IPS-18a (cell line): ENCODE measurements around the gene STYXL2.

Source experiments
- H3K27ac ChIP-seq: one replicate; pipeline ENCODE4 v1.5.1; 2013; ENCODE audit warnings: low read length
- H3K27me3 ChIP-seq: one replicate; pipeline ENCODE4 v1.6.1; 2013; ENCODE audit warnings: mild to moderate bottlenecking, low read length; ENCODE audit not compliant: control insufficient read depth, insufficient read depth
- H3K36me3 ChIP-seq: one replicate; pipeline ENCODE4 v1.6.1; 2013; ENCODE audit warnings: low read depth, low read length; ENCODE audit not compliant: control insufficient read depth
- H3K4me1 ChIP-seq: one replicate; pipeline ENCODE4 v1.6.1; 2013; ENCODE audit warnings: low read depth, low read length; ENCODE audit not compliant: control insufficient read depth
- H3K4me3 ChIP-seq: one replicate; pipeline ENCODE4 v1.5.1; 2013; ENCODE audit warnings: low read length
- H3K9ac ChIP-seq: one replicate; pipeline ENCODE4 v1.6.1; 2013; ENCODE audit warnings: mild to moderate bottlenecking, low read length, moderate library complexity
- H3K9me3 ChIP-seq: one replicate; pipeline ENCODE4 v1.6.1; 2013; ENCODE audit warnings: low read depth, low read length; ENCODE audit not compliant: control insufficient read depth

The STYXL2 gene

DNA sequence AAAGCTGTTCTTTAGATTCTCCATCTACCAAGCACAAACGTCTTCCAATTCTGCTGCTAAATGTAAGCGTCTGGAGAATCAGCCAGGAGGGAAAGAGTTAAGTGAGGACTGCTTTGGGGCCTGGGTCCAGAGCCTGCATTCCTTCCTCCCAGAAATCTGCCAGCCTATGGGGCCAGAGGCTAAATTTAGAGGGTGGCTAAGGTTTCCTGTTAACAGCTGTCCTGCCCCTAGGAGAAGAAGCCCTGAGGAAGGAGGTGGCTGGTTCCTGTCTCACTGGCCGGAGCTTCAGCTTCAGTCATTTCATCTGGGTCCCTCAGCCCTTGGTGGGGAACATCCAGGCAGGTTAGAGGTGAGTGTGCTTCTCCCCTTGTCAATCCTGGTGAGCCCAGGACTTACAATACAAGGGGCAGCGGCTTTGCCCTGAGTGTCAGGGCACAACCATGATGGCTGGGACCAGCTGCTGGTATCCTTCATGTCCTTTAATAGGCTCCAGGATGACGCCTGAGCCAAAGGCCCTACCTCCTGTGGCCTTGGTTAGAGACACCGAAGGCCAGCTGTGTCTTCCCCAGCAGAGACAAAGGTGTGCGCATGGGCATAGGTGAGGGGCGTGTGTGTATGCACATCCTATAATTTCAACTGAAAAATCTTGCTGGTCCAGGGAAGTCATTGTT lies at the start of gene STYXL2:
Gene STYXL2 (plus strand): TSS at position 230 of the 671 bp plus-strand sequence. CDS start 775 bp downstream, outside the sequence.
- Histone ChIP-seq H3K9me3 (no peaks in the 10 kb centered on the region), H3K36me3 (no peaks in the 10 kb centered on the region), H3K27ac (no peak within 1 kb of the TSS), H3K4me1 (no peaks in the 10 kb centered on the region), H3K9ac (no peak within 1 kb of the TSS), H3K27me3 (no peaks in the 10 kb centered on the region), H3K4me3 (no peak within 1 kb of the TSS)

DNA sequence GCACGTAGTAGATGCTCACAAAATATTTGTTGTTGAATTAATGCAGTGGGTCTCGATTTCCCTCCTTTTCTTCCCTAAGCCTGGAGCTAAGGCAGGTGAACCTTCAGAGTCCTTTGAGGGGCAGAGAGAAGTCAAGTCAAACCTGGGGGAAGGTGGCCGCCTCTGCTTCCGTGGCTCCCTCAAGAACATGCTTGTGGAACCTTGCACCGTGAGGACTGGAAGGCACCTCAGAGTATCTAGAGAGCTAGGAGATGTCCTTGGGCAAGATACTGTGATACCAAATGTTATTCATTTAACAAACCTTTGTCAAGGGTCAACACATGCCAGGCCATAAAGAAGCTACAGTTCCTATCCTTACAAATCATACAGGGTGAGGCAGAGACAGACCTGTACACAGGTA lies 42.0 kb upstream of the STYXL2 start:
- no peaks in the 10 kb centered on the region for H3K9me3 ChIP-seq
- no peaks in the 10 kb centered on the region for H3K4me1 ChIP-seq
- H3K36me3 ChIP-seq = no peaks in the 10 kb centered on the region
- H3K4me3 ChIP-seq = no peak overlapping the region
- H3K27ac ChIP-seq = no peak overlapping the region
- no peak overlapping the region for H3K9ac ChIP-seq
- no peaks in the 10 kb centered on the region for H3K27me3 ChIP-seq

DNA sequence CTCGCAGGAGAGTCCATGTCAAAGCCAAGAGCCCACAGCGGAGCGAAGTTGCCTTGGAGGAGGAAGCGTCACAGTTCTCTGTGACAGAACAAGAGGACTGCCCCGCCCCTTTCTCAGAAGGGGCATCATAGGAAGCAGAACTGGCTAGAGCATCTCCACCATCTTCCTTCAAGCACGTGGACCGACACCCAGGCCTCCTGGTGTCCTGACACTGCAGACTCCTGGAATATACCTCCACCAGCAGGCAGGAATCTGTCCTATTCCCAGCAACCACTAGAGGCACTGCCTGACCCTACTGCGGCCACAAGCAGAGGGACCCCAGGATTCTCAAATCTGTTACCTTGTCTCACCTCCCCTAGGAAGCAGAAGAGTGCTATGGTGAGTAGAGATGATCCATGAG lies 41.5 kb upstream of the STYXL2 start:
- Histone ChIP-seq H3K36me3 (no peaks in the 10 kb centered on the region), H3K4me3 (no peak overlapping the region), H3K9me3 (no peaks in the 10 kb centered on the region), H3K27me3 (no peaks in the 10 kb centered on the region), H3K4me1 (no peaks in the 10 kb centered on the region), H3K27ac (no peak overlapping the region), H3K9ac (no peak overlapping the region)

DNA sequence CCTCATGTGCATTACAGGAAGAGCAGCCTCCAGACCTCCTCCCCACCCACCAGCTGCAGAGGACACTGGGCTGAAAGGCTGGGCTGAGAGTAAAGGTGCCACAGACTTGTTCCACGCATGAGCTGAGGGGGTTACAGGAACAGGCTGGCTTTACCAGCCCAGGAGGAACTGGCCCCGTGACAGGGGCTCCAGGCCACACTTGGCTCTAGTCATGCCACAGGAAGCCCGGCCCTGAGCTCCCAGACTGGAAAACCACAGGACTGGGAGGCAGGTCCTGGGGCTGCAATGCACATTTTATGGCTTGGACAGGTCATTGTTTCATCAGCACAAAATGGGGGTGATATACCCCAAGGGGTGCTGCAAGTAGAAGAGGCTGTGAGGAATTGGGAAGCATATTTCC lies 39.3 kb upstream of the STYXL2 start:
- peaks cover 6% of the 10 kb centered on the region for H3K4me1 ChIP-seq
- H3K36me3 ChIP-seq = no peaks in the 10 kb centered on the region
- H3K4me3 ChIP-seq = no peak overlapping the region
- no peak overlapping the region for H3K9ac ChIP-seq
- no peaks in the 10 kb centered on the region for H3K27me3 ChIP-seq
- H3K27ac ChIP-seq = no peak overlapping the region
- H3K9me3 ChIP-seq = no peaks in the 10 kb centered on the region

DNA sequence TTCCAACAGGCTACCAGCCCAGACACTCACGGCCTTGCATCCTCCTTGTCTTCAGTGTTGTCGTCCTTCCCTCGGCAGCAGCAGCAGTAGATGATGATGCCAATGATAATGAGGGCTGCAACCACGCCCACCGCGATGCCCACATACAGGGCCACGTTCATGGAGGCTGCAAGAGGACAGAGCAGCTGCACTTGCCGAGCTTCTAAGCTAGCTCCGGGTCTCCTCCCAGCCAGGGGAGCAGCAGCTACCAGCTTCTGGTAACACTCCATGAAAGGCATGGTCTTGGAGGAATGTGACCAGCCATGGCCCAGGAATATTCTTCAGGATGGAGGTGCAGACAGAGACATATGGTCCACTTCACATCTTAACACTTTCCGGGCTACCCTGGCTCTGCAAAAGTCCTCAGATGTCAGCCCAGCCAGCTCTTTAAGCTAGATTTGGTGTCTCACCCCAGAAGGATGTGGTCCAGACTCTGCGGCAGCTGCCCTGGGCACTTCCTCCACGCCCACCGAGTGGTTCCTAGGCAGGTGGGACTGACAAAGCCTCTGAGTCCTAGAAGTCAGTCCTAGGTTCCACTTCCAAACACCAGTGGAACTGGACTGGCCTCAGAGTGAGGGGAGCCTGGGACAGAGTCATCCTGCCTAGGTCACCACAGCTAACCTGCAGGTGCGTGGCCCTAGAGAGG lies 38.8 kb upstream of the STYXL2 start:
- Histone ChIP-seq H3K4me3 (no peak overlapping the region), H3K27ac (no peak overlapping the region), H3K27me3 (no peaks in the 10 kb centered on the region), H3K9me3 (no peaks in the 10 kb centered on the region), H3K4me1 (peaks cover 6% of the 10 kb centered on the region), H3K36me3 (no peaks in the 10 kb centered on the region), H3K9ac (no peak overlapping the region)

DNA sequence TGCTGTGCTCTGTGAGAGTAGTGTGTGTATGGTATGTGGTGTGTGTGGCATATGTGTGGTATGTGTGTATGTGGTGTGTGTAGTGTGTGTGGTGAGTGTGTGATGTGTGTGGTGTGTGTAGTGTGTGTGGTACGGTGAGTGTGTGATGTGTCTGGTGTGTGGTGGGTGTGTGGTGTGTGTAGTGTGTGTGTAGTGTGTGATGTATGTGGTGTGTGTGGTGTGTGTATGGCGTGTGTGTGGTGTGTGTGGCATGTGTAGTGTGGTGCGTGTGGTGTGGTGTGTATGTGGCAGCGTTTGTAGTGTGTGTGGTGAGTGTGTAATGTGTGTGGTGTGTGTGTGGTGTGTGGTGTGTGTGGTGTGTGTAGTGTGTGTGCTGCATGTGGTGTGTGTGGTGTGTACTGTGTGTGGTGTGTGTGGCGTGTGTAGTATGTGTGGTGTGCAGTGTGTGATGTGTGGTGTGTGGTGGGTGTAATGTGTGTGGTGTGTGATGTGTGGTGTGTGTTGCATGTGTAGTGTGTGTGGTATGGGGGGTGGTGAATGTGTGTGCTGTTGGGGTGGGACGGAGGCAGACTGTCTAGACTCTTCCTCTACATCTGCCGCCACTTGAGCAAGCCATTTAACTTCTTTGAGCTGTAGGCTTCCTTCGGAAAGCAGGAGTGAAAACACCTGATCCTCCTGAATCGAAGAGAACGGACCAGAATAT lies 37.2 kb upstream of the STYXL2 start:
- H3K27me3 ChIP-seq = no peaks in the 10 kb centered on the region
- no peak overlapping the region for H3K27ac ChIP-seq
- no peak overlapping the region for H3K9ac ChIP-seq
- H3K4me1 ChIP-seq = peaks cover 6% of the 10 kb centered on the region
- no peaks in the 10 kb centered on the region for H3K9me3 ChIP-seq
- no peak overlapping the region for H3K4me3 ChIP-seq
- H3K36me3 ChIP-seq = no peaks in the 10 kb centered on the region

DNA sequence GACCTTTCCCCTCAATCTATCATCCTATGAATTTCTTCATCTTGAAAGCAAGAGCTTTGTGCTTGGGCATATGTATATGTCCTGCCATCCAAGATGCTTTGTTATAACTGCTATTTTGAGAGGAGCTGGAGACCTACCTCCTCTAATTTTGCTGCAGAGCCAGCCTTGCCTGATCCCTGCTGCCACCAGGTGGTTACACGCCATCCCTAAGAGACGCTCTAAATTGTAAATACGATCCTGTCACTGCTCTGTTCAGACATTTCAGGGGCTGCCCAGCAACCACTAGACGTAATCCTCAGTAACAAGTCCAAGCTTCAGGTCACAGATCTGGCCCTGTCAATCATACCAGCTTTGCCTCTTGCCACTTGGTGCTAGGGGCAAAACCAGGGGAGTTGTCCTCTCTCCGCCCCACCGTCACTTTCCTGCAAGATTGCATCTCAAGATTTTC lies 36.6 kb upstream of the STYXL2 start:
- no peaks in the 10 kb centered on the region for H3K9me3 ChIP-seq
- no peak overlapping the region for H3K27ac ChIP-seq
- H3K9ac ChIP-seq = no peak overlapping the region
- peaks cover 6% of the 10 kb centered on the region for H3K4me1 ChIP-seq
- H3K4me3 ChIP-seq = no peak overlapping the region
- no peaks in the 10 kb centered on the region for H3K27me3 ChIP-seq
- H3K36me3 ChIP-seq = no peaks in the 10 kb centered on the region

DNA sequence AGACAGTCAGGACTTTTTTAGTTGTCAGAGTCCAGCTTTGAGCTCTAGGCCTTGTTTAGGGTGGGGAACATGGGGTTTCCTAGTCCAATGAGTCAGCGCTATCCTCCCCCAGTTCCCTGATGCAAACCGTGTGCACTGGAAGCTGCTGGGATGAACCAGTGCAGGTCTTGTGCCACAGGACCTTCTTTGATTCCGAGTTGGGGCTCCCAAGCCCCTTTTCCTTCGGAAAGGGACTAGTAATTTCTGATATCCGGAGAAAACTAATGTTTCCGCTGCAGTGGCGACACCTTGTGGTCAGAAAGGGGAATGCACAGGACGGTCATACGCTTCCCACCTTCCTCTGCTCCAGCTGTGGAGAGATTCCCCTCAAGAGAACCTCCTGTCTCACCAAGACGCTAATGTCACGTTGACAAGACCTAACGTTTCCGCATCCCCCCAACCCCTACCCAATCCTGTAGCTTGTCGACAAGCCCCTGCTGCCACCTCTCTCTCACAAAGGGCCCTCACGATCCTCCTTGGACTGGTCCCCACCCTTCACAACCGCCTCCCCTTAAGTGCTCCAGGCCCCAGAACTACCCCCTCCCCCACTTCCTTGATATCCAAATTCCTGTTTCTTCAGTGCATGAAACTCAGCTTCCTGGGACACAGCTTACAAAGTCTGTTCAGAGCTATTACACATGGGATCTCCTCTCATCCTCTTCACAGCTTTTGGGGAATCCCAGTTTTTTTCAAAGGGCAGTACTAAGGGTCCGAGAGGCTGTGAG lies 34.6 kb upstream of the STYXL2 start:
- Histone ChIP-seq H3K36me3 (no peaks in the 10 kb centered on the region), H3K27ac (no peak overlapping the region), H3K27me3 (no peaks in the 10 kb centered on the region), H3K4me1 (peaks cover 6% of the 10 kb centered on the region), H3K4me3 (no peak overlapping the region), H3K9ac (no peak overlapping the region), H3K9me3 (no peaks in the 10 kb centered on the region)

DNA sequence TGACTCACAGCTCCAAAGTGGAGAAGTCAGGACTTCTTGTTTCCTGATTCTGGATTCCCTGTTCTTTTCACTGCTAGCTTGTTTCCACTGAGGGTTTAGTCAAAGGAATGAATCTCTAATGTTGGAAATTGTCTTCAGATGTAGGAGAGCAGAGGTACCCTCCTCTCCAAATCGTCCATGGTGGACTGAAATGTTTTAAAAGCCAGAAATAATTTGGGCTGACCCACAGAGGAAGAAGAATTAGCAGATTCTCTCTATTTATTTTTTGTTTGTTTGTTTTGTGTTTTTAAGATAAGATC lies 34.1 kb upstream of the STYXL2 start:
- peaks cover 6% of the 10 kb centered on the region for H3K4me1 ChIP-seq
- no peak overlapping the region for H3K4me3 ChIP-seq
- H3K36me3 ChIP-seq = no peaks in the 10 kb centered on the region
- no peaks in the 10 kb centered on the region for H3K27me3 ChIP-seq
- no peaks in the 10 kb centered on the region for H3K9me3 ChIP-seq
- H3K27ac ChIP-seq = no peak overlapping the region
- no peak overlapping the region for H3K9ac ChIP-seq

DNA sequence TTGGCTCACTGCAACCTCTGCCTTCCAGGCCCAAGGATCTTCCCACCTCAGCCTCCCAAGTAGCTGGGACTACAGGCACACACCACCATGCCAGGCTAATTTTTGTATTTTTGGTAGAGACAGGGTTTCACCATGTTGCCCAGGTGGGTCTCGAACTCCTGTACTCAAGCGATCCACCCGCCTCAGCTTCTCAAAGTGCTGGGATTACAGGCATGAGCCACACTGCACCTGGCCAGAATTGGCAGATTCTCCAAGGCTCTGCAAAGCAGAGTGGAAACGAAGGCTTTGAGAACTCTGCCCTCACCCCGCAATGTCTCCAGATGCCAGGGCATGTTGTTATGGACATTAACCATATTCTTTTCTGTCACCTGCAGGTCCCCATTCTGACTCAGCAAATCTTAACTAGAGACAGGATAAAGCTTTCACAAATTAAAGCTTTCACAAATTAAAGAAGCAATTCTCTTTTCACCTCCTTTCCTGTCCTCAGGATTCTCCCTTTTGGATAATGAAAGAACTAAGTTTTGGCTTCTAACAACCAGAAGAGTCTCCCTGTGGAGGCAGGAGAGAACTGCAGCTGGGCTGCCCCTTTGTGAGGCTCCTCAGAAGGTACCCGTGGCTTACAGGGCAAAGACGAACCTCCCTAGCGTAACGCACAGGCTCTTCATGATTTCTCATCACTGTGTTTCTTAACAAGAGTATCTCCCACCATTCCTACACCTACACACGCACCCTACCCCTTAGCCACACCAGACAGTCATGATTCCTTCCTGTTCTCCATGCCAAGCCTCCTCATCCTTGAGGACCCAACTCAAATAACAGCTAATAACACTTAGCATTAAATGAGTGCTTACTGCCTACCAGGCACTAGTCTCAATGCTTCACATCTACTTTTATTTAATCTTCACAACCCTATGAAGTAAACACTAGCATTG lies 33.5 kb upstream of the STYXL2 start:
- Histone ChIP-seq H3K36me3 (no peaks in the 10 kb centered on the region), H3K27me3 (no peaks in the 10 kb centered on the region), H3K9ac (no peak overlapping the region), H3K9me3 (no peaks in the 10 kb centered on the region), H3K4me3 (no peak overlapping the region), H3K27ac (no peak overlapping the region), H3K4me1 (peaks cover 6% of the 10 kb centered on the region)

DNA sequence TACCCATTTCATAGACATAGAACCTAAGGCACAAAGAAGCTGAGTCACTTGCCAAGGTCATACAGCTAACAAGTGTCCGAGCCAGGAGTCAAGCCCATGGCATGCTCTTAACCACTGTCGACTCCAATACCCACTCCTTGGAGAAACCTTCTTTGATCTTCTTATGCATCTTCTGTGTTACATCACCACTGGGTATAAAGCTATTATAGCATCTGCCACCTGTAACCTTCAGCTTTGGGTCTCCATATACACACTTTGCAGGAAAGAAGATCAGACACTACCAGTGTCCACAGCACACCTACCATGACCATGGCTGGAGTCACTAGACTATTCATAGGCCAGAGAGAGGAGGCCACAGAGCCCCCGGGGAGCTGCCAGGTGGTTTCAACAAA lies 32.8 kb upstream of the STYXL2 start:
- no peak overlapping the region for H3K4me3 ChIP-seq
- no peaks in the 10 kb centered on the region for H3K27me3 ChIP-seq
- peaks cover 6% of the 10 kb centered on the region for H3K4me1 ChIP-seq
- no peak overlapping the region for H3K27ac ChIP-seq
- H3K36me3 ChIP-seq = no peaks in the 10 kb centered on the region
- H3K9ac ChIP-seq = no peak overlapping the region
- H3K9me3 ChIP-seq = no peaks in the 10 kb centered on the region
